H9 (cell line): ENCODE measurements around the gene OPTC. TPM values are rescaled to one million over a fixed set of nuclear protein-coding genes. Genes with fewer than 3 reads are reported as not detected.

Experiments used
- DNase-seq: peaks from one replicate; pipeline ENCODE4 v3.0.0-alpha.2; 2017
- H2AFZ ChIP-seq: one replicate; pipeline ENCODE4 v1.6.1; 2013; ENCODE audit warnings: mild to moderate bottlenecking, low read length, control low read depth, moderate library complexity
- H2AK5ac ChIP-seq: 2 replicates; pipeline ENCODE4 v1.6.1; 2013; ENCODE audit warnings: low read length, control low read depth, mixed read lengths; ENCODE audit not compliant: insufficient read length
- H2BK120ac ChIP-seq: one replicate; pipeline ENCODE4 v1.6.1; 2013; ENCODE audit warnings: low read depth, mild to moderate bottlenecking, low read length, control low read depth, inconsistent platforms; ENCODE audit not compliant: poor library complexity, severe bottlenecking
- H2BK12ac ChIP-seq: 2 replicates; pipeline ENCODE4 v1.6.1; 2013; ENCODE audit warnings: low read length, control low read depth, mixed read lengths, low read depth; ENCODE audit not compliant: insufficient read length
- H2BK15ac ChIP-seq: 2 replicates; pipeline ENCODE4 v1.6.1; 2013; ENCODE audit warnings: low read depth, low read length, control low read depth
- H2BK20ac ChIP-seq: one replicate; pipeline ENCODE4 v1.6.1; 2013; ENCODE audit warnings: low read depth, mild to moderate bottlenecking, low read length, control low read depth, inconsistent platforms; ENCODE audit not compliant: poor library complexity, severe bottlenecking
- H2BK5ac ChIP-seq: 2 replicates; pipeline ENCODE4 v1.6.1; 2013; ENCODE audit warnings: low read length, control low read depth, mixed read lengths; ENCODE audit not compliant: insufficient read length
- H3K14ac ChIP-seq: 2 replicates; pipeline ENCODE4 v1.6.1; 2013; ENCODE audit warnings: low read length, control low read depth; ENCODE audit not compliant: insufficient read depth
- H3K18ac ChIP-seq: 2 replicates; pipeline ENCODE4 v1.6.1; 2013; ENCODE audit warnings: low read depth, mild to moderate bottlenecking, mixed read lengths, low read length, control low read depth; ENCODE audit not compliant: insufficient read length
- H3K23ac ChIP-seq: 2 replicates; pipeline ENCODE4 v1.6.1; 2013; ENCODE audit warnings: low read length, control low read depth, mixed read lengths, low read depth; ENCODE audit not compliant: insufficient read length
- H3K23me2 ChIP-seq: 2 replicates; pipeline ENCODE4 v1.6.1; 2013; ENCODE audit warnings: low read depth, mild to moderate bottlenecking, mixed read lengths, low read length, control low read depth; ENCODE audit not compliant: insufficient read length, poor library complexity, severe bottlenecking
- H3K27ac ChIP-seq: 2 replicates; pipeline ENCODE4 v1.5.1; 2013; ENCODE audit warnings: low read length, control low read depth, mixed read lengths, low read depth; ENCODE audit not compliant: insufficient read length
- H3K27me3 ChIP-seq: 2 replicates; pipeline ENCODE4 v1.6.1; 2013; ENCODE audit warnings: low read length, control low read depth, inconsistent platforms; ENCODE audit not compliant: insufficient read depth
- H3K4ac ChIP-seq: 2 replicates; pipeline ENCODE4 v1.6.1; 2013; ENCODE audit warnings: low read depth, mild to moderate bottlenecking, control low read depth, inconsistent platforms, low read length, moderate library complexity
- H3K4me1 ChIP-seq: 2 replicates; pipeline ENCODE4 v1.6.1; 2013; ENCODE audit warnings: low read length, control low read depth, inconsistent platforms; ENCODE audit not compliant: insufficient read depth
- H3K4me2 ChIP-seq: 2 replicates; pipeline ENCODE4 v1.6.1; 2013; ENCODE audit warnings: low read length, control low read depth, mixed read lengths; ENCODE audit not compliant: insufficient read length, insufficient read depth
- H3K56ac ChIP-seq: 2 replicates; pipeline ENCODE4 v1.6.1; 2013; ENCODE audit warnings: low read depth, mild to moderate bottlenecking, mixed read lengths, low read length, control low read depth; ENCODE audit not compliant: insufficient read length
- H3K79me1 ChIP-seq: 2 replicates; pipeline ENCODE4 v1.6.1; 2013; ENCODE audit warnings: low read depth, mild to moderate bottlenecking, moderate library complexity, low read length, control low read depth, inconsistent platforms; ENCODE audit not compliant: insufficient read depth, poor library complexity, severe bottlenecking
- H3K79me2 ChIP-seq: 2 replicates; pipeline ENCODE4 v1.6.1; 2013; ENCODE audit warnings: low read length, control low read depth, inconsistent platforms; ENCODE audit not compliant: insufficient read depth
- H3K9ac ChIP-seq: 2 replicates; pipeline ENCODE4 v1.6.1; 2013; ENCODE audit warnings: low read length, control low read depth, mixed read lengths; ENCODE audit not compliant: insufficient read length; ENCODE audit errors: extremely low read depth
- H3K9me3 ChIP-seq: one replicate; pipeline ENCODE4 v1.6.1; 2013; ENCODE audit warnings: low read depth, low read length, inconsistent platforms; ENCODE audit not compliant: control insufficient read depth
- H3T11ph ChIP-seq: one replicate; pipeline ENCODE4 v1.6.1; 2013; ENCODE audit warnings: mild to moderate bottlenecking, low read length, control low read depth, inconsistent platforms
- H4K20me1 ChIP-seq: one replicate; pipeline ENCODE4 v1.6.1; 2013; ENCODE audit not compliant: control insufficient read depth, insufficient read length, insufficient read depth
- H4K5ac ChIP-seq: 2 replicates; pipeline ENCODE4 v1.6.1; 2013; ENCODE audit warnings: low read depth, mild to moderate bottlenecking, mixed read lengths, low read length, control low read depth; ENCODE audit not compliant: insufficient read length
- H4K8ac ChIP-seq: replicated peaks from 2 replicates; pipeline ENCODE4 v1.6.1; 2013; ENCODE audit warnings: low read length, control low read depth, mixed read lengths, low read depth; ENCODE audit not compliant: insufficient read length
- H4K91ac ChIP-seq: 2 replicates; pipeline ENCODE4 v1.6.1; 2013; ENCODE audit warnings: low read depth, mild to moderate bottlenecking, moderate library complexity, mixed read lengths, low read length, control low read depth; ENCODE audit not compliant: insufficient read length
- H3K27ac Mint-ChIP-seq, 3 experiments: 2 replicates in 2 of 3; 3 replicates in 1 of 3; pipeline ENCODE4 v1.8.0; 2020 to 2021; ENCODE audit warnings: mixed read lengths in 3 of 3, mild to moderate bottlenecking in 1 of 3, moderate library complexity in 1 of 3
- H3K27me3 Mint-ChIP-seq: 2 replicates; pipeline ENCODE4 v1.8.0; 2021; ENCODE audit warnings: low read depth, mild to moderate bottlenecking, moderate library complexity, mixed read lengths
- H3K36me3 Mint-ChIP-seq, 3 experiments: 2 replicates in 2 of 3; 3 replicates in 1 of 3; pipeline ENCODE4 v1.8.0; 2020 to 2021; ENCODE audit warnings: low read depth in 3 of 3, mixed read lengths in 3 of 3; ENCODE audit not compliant: insufficient read depth in 1 of 3
- H3K4me1 Mint-ChIP-seq, 2 experiments: 2 replicates each; pipeline ENCODE4 v1.8.0; 2020; ENCODE audit warnings: mixed read lengths in 2 of 2
- H3K4me3 Mint-ChIP-seq, 2 experiments: 2 replicates in 1 of 2; 3 replicates in 1 of 2; pipeline ENCODE4 v1.8.0; 2020 to 2021; ENCODE audit warnings: mild to moderate bottlenecking in 2 of 2, mixed read lengths in 2 of 2, moderate library complexity in 1 of 2
- H3K9me3 Mint-ChIP-seq, 2 experiments: 2 replicates in 1 of 2; 3 replicates in 1 of 2; pipeline ENCODE4 v1.8.0; 2020; ENCODE audit warnings: mild to moderate bottlenecking in 2 of 2, mixed read lengths in 2 of 2, moderate library complexity in 1 of 2
- CTCF ChIP-seq: fragments of 200-600 bp; sonication (generic); conservative IDR thresholded peaks from 3 replicates; pipeline ENCODE4 v1.8.0; 2021; ENCODE audit warnings: antibody characterized with exemption, mild to moderate bottlenecking
- WGBS: extraction: QIAGEN DNeasy Blood & Tissue Kit; methylation state at CpG from one replicate; pipeline ENCODE4 v1.1.7; 2013; ENCODE audit warnings: missing lambda C conversion rate, low lambda C conversion rate, mixed read lengths; ENCODE audit not compliant: insufficient read length; ENCODE audit errors: extremely low coverage; 5-methylcytosine and 5-hydroxymethylcytosine counted together
- total RNA-seq: library from RNA; stranded (reverse); gene quantifications from 2 replicates; pipeline ENCODE4 v1.2.1, GENCODE V29; 2021

OPTC gene
- total RNA-seq, 1 experiment from 2014 or later, result 1.1 TPM

DNA sequence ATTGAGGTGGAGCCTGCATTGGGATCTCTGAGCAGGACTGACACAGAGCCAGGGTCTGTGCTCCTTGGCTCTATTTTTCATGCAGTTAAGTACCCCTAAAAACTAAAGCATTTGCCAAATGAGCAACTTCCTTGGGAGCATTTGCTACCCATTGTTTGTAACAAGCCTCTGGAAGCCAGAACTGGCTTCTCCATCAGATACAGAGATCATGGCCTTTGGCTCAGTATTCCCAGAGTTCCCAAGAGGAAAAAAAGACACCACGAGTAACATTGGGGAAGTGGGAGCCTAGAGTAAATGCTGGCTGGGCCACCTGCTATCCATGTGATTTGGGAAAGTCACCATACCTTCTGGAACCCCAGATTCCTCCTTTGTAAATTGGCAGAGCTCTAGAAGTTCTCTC lies 44.8 kb downstream of the OPTC start:
- no peaks in the 10 kb centered on the region for H3K9me3 ChIP-seq
- no peaks in the 10 kb centered on the region for H3K27me3 ChIP-seq
- H3K27ac ChIP-seq, result no peak overlapping the region
- no peaks in the 10 kb centered on the region for H3K9me3 Mint-ChIP-seq
- no peak overlapping the region for H3K4ac ChIP-seq
- no peak for DNase-seq
- H3K4me3 Mint-ChIP-seq, result no peak overlapping the region
- H3K4me2 ChIP-seq, result no peak overlapping the region
- no peaks in the 10 kb centered on the region for H3K27me3 Mint-ChIP-seq
- no peak overlapping the region for H3K14ac ChIP-seq
- no peak overlapping the region for H3K18ac ChIP-seq
- H2BK12ac ChIP-seq, result no peak overlapping the region
- no peak overlapping the region for H2AFZ ChIP-seq
- H4K8ac ChIP-seq, result no peak overlapping the region
- H3K4me1 Mint-ChIP-seq, result peaks cover 9 to 13% of the 10 kb centered on the region in 2 experiments
- no peak overlapping the region for H2BK5ac ChIP-seq
- no peaks in the 10 kb centered on the region for H3K79me1 ChIP-seq
- no peaks in the 10 kb centered on the region for H4K20me1 ChIP-seq
- H3K9ac ChIP-seq, result no peak overlapping the region
- peaks cover 2% of the 10 kb centered on the region for H3K4me1 ChIP-seq
- no peak overlapping the region for H4K5ac ChIP-seq
- TF ChIP-seq CTCF, result no peak
- no peak overlapping the region for H2BK20ac ChIP-seq
- no peak overlapping the region for H3K27ac Mint-ChIP-seq
- H3K23me2 ChIP-seq, result no peaks in the 10 kb centered on the region
- no peaks in the 10 kb centered on the region for H3K79me2 ChIP-seq
- no peak overlapping the region for H2BK15ac ChIP-seq
- no peak overlapping the region for H4K91ac ChIP-seq
- WGBS, result no CpG with 5 or more reads among the region's 1 CpG
- no peak overlapping the region for H2AK5ac ChIP-seq
- no peak overlapping the region for H3K23ac ChIP-seq
- H3K56ac ChIP-seq, result no peak overlapping the region
- H2BK120ac ChIP-seq, result no peak overlapping the region
- H3T11ph ChIP-seq, result no peak overlapping the region
- no peaks in the 10 kb centered on the region for H3K36me3 Mint-ChIP-seq
